ENCODE measurements around the gene DOCK7. TPM values are rescaled to one million over a fixed set of nuclear protein-coding genes. Genes with fewer than 3 reads are reported as not detected.

DOCK7 gene
- total RNA-seq, 2 experiments from 2014 or later, result 6.0 to 7.9 TPM

DNA sequence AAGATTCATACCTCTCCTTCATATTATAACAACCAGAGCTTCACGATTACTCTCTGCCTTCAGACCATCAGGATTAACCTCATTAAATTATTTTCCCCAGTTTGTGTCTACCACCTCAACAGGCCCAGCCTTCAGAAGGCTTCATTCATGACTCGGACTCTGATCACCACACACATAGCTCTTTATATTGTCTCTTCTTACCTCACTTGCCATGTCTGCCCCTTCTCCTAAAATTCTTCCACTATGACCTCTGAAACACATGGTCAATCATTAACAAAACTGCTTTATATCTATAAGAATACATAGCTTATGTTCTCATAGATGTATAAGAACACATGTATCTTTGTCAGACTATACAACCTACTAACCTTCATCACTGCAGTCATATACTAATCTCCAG, 171.6 kb downstream of the DOCK7 start:
- Histone ChIP-seq H3K4me1 (ENCODE audit: insufficient read depth, low read length) (no peaks in the 10 kb centered on the region), H3K27me3 (ENCODE audit: control insufficient read depth in 1 of 2, insufficient read depth in 2 of 2, low read length in 2 of 2) (no peaks in the 10 kb centered on the region), H3K9me3 (ENCODE audit: control insufficient read depth in 1 of 2, insufficient read depth in 1 of 2, low read length in 2 of 2) (no peaks in the 10 kb centered on the region), H3K27ac (ENCODE audit: low read depth in 1 of 2, low read length in 2 of 2) (no peak overlapping the region), H3K4me3 (ENCODE audit: low read length) (no peak overlapping the region), H3K36me3 (ENCODE audit: insufficient read depth, low read length) (no peaks in the 10 kb centered on the region)
- Mint-ChIP-seq H3K27ac (no peak overlapping the region), H3K36me3 (ENCODE audit: low read depth) (peaks cover 24% of the 10 kb centered on the region), H3K4me3 (no peak overlapping the region), H3K9me3 (peaks cover 6% of the 10 kb centered on the region), H3K27me3 (no peaks in the 10 kb centered on the region), H3K4me1 (ENCODE audit: low read depth) (no peaks in the 10 kb centered on the region)
- ATAC-seq (ENCODE audit: poor library complexity) (no peak), DNase-seq (no peak)
- ChIA-PET CTCF (no interaction called here), POLR2A (no interaction called here)
- intact Hi-C loops (cut with DNase I, micrococcal nuclease), result no loop called here
- TF ChIP-seq, protein P1, sequence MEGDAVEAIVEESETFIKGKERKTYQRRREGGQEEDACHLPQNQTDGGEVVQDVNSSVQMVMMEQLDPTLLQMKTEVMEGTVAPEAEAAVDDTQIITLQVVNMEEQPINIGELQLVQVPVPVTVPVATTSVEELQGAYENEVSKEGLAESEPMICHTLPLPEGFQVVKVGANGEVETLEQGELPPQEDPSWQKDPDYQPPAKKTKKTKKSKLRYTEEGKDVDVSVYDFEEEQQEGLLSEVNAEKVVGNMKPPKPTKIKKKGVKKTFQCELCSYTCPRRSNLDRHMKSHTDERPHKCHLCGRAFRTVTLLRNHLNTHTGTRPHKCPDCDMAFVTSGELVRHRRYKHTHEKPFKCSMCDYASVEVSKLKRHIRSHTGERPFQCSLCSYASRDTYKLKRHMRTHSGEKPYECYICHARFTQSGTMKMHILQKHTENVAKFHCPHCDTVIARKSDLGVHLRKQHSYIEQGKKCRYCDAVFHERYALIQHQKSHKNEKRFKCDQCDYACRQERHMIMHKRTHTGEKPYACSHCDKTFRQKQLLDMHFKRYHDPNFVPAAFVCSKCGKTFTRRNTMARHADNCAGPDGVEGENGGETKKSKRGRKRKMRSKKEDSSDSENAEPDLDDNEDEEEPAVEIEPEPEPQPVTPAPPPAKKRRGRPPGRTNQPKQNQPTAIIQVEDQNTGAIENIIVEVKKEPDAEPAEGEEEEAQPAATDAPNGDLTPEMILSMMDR (IDR thresholded peaks at IDR 0.05), result no peak

DNA sequence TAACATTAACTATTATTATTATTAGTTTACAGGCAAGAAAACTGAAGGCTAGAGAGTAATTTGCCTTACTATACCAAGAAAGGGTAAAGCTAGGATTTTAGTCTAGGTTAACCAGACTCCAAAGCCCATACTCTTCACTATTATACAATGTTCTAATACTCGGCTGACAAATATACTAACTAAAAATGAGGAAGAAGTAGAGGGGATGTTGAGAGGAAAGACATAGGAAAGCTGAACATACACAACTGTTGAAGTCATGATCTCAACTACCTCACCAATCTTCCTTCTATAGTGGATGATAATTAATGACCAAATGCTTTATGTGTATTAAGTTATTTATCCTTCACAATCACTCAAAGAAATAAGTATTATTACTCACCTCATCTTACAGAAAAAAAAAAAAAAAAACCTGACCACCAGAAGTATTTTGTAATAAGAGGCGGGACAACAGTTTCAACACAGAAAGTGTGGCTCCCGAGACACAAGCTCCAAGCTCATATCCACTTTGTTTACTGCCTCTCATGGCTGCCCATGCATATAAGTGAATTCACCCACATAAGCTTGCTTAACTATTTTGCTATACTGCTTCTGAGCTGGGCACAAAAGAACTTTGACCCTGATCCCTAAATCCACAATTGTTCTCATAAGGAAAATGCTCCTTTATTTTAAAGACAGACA, 173.3 kb downstream of the DOCK7 start:
- no peak overlapping the region for H3K27ac Mint-ChIP-seq
- H3K9me3 ChIP-seq (ENCODE audit: control insufficient read depth in 1 of 2, insufficient read depth in 1 of 2, low read length in 2 of 2), result no peaks in the 10 kb centered on the region
- intact Hi-C loops (cut with DNase I, micrococcal nuclease), result no loop called here
- peaks cover 11% of the 10 kb centered on the region for H3K36me3 Mint-ChIP-seq (ENCODE audit: low read depth)
- no peak overlapping the region for H3K27ac ChIP-seq (ENCODE audit: low read depth in 1 of 2, low read length in 2 of 2)
- ChIA-PET POLR2A (no interaction called here), CTCF (interaction anchor here (0.7 kb wide), 1 partner anchor 73 kb away, joined by 4 read pairs; no protein-coding TSS in a partner anchor)
- H3K27me3 Mint-ChIP-seq, result no peaks in the 10 kb centered on the region
- H3K9me3 Mint-ChIP-seq, result peaks cover 6% of the 10 kb centered on the region
- no peaks in the 10 kb centered on the region for H3K36me3 ChIP-seq (ENCODE audit: insufficient read depth, low read length)
- no peak overlapping the region for H3K4me3 Mint-ChIP-seq
- no peaks in the 10 kb centered on the region for H3K4me1 ChIP-seq (ENCODE audit: insufficient read depth, low read length)
- H3K27me3 ChIP-seq (ENCODE audit: control insufficient read depth in 1 of 2, insufficient read depth in 2 of 2, low read length in 2 of 2), result no peaks in the 10 kb centered on the region
- DNase-seq, result no peak
- TF ChIP-seq, protein P1 (IDR thresholded peaks at IDR 0.05), result no peak
- ATAC-seq (ENCODE audit: poor library complexity), result no peak
- no peak overlapping the region for H3K4me3 ChIP-seq (ENCODE audit: low read length)
- H3K4me1 Mint-ChIP-seq (ENCODE audit: low read depth), result no peaks in the 10 kb centered on the region

DNA sequence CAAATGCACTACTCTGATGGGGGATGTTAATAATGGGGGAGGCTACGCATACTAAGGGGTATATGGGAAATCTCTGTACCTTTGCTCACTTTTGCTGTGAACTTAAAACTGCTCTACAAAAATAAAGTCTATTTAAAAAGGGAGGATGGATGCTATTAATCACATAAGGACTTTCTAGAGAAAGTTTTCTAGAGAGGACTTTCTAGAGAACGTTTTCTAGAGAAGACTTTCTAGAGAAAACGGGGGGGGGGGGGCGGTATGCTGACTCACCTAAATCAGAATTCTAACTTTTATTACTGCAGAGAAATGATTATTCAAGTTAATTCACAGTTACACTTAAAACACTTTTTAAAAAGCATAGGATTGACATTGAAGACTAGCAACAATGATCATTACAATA, 175.2 kb downstream of the DOCK7 start:
- CTCF ChIA-PET, result interaction anchor here (1.3 kb wide), 1 partner anchor 11 kb away, joined by 3 read pairs; no protein-coding TSS in a partner anchor

More for the DNA sequence above, 175.2 kb downstream of the DOCK7 start:
- Mint-ChIP-seq H3K4me3 (no peak overlapping the region), H3K9me3 (no peaks in the 10 kb centered on the region), H3K4me1 (ENCODE audit: low read depth) (no peaks in the 10 kb centered on the region), H3K36me3 (ENCODE audit: low read depth) (no peaks in the 10 kb centered on the region), H3K27ac (no peak overlapping the region), H3K27me3 (no peaks in the 10 kb centered on the region)
- ATAC-seq (ENCODE audit: poor library complexity) (no peak), DNase-seq (no peak)
- intact Hi-C loops (cut with DNase I, micrococcal nuclease), result no loop called here
- Histone ChIP-seq H3K27me3 (ENCODE audit: control insufficient read depth in 1 of 2, insufficient read depth in 2 of 2, low read length in 2 of 2) (no peaks in the 10 kb centered on the region), H3K4me3 (ENCODE audit: low read length) (no peak overlapping the region), H3K4me1 (ENCODE audit: insufficient read depth, low read length) (no peaks in the 10 kb centered on the region), H3K36me3 (ENCODE audit: insufficient read depth, low read length) (no peaks in the 10 kb centered on the region), H3K27ac (ENCODE audit: low read depth in 1 of 2, low read length in 2 of 2) (no peak overlapping the region), H3K9me3 (ENCODE audit: control insufficient read depth in 1 of 2, insufficient read depth in 1 of 2, low read length in 2 of 2) (no peaks in the 10 kb centered on the region)
- POLR2A ChIA-PET, result no interaction called here
- TF ChIP-seq, protein P1 (IDR thresholded peaks at IDR 0.05), result no peak
